IPS-11a (cell line): Measurements from ENCODE around the gene SPPL3.
"Not testable (repeated sequence)": the region's sequence is repeated elsewhere in the genome, so short reads cannot be mapped to it uniquely, and the experiment has no call there.

ENCODE experiments used
- H3K4me3 ChIP-seq: one replicate; pipeline ENCODE4 v1.5.1; 2013; ENCODE audit warnings: low read depth, low read length, control low read depth

The SPPL3 gene

DNA sequence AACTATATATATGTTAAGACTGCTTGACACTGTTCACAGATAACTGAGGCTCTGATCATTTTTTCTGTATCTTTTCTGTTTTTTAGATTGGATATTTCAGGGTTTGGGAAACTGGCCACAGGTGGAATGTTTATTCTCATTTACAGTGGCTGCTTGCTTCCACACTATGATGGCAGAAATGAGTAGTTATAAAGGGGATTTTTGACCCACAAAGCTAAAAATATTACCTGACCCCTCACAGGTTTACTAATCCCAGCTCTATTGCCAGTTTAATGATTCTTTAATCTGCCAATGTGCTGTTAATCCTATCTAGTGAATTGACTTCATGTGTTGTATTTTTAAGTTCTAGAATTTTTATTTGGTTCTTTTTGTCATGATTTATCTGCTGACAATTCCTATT lies 148.9 kb downstream of the SPPL3 start:
- H3K4me3 ChIP-seq = no peak overlapping the region

DNA sequence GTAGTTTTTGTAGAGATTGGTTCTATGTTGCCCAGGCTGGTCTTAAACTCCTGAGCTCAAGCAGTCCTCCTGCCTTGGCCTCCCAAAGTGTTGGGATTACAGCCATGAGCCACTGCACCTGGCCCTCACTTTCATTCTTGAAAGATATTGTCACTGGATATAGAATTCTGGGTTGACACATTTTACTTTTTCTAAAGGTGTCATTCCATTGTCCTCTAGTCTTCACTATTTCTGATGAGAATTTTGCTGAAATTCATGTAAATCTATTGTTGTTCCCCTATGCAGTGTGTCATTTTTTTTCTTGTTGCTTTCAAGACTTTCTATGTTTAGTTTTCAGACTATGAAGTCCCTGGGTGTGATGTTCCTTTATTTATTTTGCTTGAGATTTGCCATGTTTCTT lies 149.4 kb downstream of the SPPL3 start:
- H3K4me3 ChIP-seq = no peak overlapping the region

DNA sequence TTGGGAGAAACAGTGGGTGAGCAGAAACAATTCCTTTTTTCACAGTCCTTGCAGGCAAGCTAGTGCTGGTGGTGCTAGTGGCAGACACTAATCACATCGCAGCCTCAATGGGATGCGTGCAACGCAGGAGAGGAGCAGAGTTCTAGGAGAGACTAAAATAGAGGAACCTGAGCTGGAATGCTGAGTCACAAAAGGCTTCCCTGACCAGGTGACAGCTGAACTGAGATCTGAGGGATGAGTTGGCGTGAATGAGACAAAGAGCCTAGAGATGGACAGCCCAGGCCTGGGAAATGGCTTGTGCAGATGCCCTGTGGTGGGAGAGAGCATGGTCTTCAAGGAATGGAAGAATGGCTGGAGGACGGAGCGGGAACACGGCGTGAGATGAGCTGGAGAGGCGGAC lies 152.8 kb downstream of the SPPL3 start:
- no peak overlapping the region for H3K4me3 ChIP-seq

DNA sequence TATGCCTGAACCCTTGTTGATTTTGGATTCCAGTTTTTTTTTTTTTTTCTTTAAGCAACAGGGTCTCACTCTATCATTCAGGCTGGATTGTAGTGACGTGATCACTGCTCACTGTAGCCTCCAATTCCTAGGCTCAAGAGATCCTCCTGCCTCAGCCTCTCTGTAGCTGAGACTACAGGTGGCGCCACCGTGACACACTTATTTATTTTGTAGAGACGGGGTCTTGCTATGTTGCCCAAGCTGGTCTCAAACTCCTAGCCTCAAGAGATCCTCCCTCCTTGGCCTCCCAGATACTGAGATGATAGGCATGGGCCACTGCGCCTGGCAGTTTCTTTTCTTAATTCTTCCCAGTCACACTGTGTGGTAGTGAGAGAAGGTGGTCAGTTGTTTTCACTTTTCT lies 153.4 kb downstream of the SPPL3 start:
- H3K4me3 ChIP-seq = no peak overlapping the region

DNA sequence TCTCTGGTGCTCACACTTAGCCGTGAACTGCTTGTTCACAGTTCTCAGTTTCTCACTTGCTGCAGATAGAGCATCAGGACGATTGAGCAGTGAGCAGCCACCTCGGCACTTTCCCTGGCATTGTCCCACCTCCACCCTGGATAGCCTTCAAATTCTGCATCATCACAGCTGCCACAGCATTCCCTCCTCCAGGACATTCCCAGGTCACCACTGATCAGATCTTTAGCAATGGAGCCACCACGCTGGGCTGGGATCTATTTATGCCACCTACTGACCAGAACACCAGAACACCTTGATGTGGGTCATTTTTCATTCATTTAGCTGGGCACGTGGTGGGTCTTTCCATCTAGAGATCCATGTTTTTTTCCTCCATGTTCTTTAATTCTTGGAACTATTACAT lies 154.9 kb downstream of the SPPL3 start:
- no peak overlapping the region for H3K4me3 ChIP-seq

DNA sequence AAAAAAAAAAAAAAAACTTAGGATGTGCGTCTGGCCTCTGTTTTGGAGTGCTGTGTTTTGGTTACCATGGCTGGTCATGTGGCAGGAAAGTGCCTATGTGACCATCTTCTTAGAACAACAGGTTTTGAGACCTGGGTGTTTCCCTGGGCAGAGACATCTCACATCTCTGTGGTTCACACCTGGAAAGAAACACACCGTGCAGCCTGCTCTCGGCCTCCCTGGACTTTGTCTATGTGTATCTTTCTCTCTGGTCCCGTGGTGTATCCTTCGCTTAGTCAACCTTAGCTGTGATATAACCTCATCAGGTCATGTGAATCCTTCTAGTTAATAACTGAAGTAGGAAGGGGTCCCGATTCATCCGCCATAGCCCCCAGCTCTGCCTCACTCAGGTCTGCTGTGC lies 155.9 kb downstream of the SPPL3 start:
- no peak overlapping the region for H3K4me3 ChIP-seq

DNA sequence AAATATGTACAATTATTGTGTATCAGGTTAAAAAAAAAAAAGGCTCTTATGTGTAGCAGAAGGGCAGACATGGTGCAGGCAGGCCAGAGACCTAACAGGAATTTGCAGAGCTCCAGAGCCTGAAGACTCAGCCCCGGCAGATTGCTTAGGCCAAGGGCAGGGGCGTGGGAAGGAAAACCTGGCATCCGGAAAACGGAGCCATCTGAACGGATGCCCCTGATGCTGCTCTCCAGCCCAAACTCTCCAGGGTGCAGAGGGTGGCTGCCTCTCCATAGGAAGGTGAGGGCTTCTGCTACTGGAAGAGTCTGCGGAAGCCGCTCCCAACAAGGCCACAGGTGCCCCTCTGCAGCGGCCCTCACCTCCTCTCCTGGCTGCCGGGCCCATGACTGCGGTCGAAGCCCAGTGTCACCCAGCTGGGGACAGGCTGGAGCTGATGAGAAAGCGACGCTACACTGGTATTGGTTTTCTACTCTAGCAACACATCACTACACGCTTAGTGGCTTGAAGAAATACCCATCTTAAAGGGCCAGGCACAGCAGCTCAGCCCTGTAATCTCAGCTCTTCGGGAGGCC lies 159.2 kb downstream of the SPPL3 start:
- H3K4me3 ChIP-seq = no peak overlapping the region

DNA sequence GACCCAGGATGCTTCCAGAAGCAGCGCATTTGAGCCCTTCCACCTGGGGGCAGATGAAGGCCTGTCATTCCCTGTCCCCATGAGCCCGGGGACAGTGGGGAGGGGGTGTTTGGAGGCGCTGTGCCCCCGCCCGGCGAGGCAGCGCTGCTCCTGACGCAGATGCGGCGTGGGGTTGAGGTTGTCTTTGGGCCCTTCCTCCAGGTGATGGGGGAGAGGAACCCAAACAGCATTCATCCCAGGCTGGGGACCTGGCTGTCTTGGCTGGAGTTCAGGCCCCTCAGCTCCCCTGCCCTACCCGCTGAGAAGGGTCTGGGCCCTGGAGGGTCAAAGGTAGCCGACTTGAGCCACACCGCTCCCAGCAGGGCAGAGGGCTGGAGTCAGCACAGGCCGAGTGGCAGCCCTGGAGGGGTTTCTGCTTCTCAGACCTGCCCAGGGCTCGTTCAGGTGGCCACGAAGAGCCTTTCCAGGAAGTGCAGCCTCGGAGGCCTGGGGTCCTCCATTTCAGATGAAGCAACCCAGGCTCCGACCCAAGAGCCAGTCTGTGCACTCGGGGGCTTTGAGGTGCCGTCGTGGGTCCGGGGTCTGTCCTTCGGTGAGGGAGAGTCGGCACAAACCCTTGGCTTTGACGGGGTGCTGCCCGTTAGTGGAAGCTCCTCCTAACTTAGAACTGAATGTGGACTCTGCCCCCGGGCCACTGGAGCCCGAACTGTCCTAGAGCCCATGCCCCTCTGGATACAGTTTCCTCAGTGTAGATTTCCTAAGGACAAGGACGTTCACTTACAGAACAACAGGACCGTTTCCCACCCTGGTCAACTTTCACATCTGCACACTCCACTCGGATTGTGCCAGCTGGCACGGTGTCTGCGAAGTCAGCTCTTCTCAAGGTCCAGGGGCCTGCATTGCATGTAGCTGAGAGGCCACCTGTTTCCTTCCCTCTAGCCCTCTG lies 162.4 kb downstream of the SPPL3 start:
- H3K4me3 ChIP-seq = no peak overlapping the region

DNA sequence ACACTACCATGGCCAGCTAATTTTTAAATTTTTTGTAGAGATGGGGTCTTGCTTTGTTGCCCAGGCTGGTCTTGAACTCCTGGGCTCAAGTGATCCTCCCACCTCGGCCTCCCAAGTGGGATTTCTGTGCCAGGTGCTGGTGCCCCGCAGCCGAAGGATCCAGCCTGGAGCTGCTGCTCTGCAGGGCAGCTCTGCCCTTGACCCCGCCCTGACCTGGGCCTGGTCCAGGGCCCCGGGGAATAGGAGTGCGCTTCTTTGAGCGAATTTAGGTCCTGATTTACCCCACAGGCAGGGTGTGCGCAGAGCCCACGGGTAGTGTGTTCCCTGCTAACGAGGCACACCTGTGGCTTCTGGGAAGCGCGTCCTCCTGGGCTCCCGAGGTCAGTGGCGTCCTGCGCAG lies 163.3 kb downstream of the SPPL3 start:
- H3K4me3 ChIP-seq = no peak overlapping the region

DNA sequence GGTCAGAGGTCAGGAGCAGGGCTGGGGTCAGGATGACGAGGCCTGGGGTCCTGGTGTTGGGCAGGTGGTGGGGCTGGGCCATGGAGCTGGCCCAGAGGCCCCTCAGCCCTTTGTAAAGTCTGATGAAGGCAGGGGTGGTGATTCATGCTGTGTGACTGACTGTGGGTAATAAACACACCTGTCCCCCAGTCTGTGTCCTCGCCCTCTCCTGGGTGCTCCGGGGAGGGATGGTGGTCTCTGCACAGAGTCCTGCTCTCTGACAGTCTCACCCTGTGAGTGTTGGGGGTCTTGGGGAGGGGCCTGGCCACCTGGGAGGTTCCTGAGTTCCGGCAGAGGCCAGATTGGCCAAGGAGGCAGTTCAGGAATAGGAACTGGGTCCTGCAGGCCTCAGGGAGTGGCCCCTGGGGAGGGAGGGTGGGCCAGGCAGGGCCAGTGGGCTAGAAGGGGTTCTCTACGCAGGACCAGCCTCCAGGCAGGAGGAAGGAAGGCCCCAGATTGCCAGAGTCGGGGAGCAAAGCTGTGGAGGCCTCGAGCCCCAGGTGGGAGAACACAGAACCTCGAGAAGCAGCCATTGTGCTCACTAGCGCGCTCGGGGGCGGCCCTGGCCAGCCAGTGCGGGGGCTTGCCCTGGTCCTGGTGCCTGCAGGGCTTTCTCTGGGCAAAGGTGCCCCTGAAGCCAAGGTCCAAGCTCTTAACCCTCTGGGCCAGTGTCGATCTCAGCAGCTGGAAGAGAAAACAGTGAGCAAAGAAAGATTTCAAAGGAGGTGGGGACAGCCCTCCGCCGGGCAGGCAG lies 164.1 kb downstream of the SPPL3 start:
- no peak overlapping the region for H3K4me3 ChIP-seq

DNA sequence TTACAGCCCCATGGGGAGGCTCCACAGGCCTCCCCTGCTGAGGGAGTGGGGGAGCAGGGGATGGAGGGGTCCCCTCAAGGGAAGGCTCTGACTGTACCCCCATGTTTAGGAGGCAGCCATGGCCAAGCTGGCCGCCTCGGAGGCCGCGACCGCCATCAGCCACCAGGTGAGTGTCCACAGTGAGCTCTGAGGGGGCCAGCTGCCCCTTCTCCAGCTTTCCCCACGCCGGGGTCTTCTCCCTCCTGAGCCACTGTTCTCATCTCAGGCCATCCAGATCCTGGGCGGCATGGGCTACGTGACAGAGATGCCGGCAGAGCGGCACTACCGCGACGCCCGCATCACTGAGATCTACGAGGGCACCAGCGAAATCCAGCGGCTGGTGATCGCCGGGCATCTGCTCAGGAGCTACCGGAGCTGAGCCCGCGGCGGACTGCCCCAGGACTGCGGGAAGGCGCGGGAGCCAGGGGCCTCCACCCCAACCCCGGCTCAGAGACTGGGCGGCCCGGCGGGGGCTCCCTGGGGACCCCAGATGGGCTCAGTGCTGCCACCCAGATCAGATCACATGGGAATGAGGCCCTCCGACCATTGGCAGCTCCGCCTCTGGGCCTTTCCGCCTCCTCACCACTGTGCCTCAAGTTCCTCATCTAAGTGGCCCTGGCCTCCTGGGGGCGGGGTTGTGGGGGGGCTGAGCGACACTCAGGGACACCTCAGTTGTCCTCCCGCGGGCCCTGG lies 165.0 kb downstream of the SPPL3 start:
- H3K4me3 ChIP-seq = no peak overlapping the region

DNA sequence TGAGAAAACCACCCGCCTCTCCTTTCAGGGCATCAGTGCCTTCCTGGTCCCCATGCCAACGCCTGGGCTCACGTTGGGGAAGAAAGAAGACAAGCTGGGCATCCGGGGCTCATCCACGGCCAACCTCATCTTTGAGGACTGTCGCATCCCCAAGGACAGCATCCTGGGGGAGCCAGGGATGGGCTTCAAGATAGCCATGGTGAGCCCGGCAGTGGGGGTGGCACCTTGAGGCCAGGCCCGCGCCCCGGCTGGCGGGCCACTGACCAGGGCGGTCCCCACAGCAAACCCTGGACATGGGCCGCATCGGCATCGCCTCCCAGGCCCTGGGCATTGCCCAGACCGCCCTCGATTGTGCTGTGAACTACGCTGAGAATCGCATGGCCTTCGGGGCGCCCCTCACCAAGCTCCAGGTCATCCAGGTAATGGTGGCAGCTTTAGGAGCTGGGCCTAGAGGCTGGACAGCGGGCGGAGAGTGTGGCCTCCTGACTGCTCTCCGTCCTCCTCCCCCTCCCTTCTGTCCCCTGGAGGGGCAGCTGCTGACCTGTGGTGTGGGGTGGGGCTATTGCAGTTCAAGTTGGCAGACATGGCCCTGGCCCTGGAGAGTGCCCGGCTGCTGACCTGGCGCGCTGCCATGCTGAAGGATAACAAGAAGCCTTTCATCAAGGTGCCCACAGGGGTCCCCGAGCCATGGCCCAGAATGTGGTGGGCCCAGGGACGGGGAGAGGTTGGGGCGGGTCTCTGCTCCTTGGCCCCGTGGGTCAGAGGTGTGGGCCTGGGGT lies 165.7 kb downstream of the SPPL3 start:
- no peak overlapping the region for H3K4me3 ChIP-seq

DNA sequence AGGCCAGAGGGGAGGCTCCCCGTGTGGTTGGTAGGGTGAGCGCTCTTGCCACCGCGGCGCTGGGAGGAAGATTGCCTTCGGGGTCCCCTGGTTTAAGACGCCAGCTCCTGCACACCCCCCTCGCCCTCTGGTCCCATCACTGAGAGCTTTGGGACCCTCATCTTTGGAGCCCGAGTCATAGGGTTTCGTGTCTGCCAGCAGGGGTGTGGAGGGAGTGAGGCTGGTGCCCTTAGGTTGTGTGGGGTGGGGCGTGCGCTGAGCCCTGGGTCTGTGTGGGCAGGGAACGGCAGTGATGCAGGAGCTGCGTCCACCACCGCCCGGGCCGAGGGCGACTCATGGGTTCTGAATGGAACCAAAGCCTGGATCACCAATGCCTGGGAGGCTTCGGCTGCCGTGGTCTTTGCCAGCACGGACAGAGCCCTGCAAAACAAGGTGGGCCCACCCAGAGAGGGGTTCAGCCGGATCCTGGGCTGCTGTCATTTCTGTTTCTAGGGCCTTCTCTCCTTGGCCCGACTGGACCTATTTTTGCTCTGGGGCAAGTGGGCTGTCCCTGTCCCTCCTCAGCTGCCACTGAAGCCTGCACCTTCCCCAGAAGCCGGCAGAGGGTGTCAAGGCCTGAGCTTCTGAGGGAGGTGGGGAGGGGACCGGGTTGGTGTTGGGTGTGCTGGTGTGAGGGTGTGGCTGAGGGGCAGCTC lies 166.5 kb downstream of the SPPL3 start:
- no peak overlapping the region for H3K4me3 ChIP-seq

DNA sequence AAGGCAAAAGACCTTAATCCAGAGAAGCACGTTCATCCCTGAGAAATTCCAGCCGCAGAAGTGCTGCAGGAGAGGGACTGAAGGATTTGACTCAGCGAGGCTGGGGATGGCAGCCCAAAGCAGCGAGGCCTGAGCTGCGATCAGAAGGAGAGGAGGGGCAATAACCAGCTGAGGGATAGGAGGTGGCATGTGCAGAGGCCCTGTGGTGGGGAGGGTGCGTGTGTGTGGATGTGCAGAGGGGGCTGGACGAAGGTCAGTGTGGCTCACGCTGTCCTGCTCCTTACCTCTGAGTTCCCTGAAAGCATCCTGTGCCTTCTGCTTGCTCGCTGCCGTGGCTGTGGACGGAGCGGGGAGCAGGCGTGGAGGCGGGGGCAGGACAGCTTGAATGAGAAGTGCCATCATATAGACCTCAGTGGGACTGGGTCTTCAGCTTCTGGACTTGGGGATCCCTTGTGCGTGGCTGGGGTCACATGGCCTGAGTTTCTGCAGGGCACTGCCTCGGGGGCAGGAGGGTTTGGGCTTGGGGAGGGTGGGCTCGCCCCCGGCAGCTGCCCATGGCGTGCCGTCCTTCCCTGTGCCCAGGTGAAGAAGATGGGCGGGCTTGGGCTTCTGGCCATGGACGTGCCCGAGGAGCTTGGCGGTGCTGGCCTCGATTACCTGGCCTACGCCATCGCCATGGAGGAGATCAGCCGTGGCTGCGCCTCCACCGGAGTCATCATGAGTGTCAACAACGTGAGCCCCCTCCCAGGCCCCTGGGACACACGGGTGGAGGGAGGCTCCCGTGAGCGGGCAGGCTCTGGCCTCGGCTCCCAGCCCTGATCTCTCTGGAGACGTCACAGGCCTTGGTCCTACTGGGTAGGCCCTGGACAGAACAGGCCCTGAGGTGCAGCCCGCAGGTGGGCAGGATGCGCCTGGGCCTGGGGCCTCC lies 167.5 kb downstream of the SPPL3 start:
- no peak overlapping the region for H3K4me3 ChIP-seq

DNA sequence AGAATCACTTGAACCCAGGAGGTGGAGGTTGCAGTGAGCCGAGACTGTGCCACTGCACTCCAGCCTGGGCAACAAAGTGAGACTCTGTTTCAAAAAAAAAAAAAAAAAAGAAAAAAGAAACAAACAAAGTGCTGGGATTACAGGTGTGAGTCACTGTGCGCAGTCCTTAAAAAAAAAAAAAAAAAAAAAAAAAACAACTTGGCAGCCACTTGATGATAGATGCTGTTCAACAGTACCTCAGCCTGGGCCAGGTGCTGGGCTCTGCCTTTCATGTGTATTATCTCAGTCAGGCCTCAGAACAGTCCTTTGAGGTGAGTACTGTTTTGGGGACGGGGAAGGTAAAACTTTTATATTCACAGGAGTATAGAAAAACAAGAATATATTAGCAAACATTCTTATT lies 169.0 kb downstream of the SPPL3 start:
- no peak overlapping the region for H3K4me3 ChIP-seq

DNA sequence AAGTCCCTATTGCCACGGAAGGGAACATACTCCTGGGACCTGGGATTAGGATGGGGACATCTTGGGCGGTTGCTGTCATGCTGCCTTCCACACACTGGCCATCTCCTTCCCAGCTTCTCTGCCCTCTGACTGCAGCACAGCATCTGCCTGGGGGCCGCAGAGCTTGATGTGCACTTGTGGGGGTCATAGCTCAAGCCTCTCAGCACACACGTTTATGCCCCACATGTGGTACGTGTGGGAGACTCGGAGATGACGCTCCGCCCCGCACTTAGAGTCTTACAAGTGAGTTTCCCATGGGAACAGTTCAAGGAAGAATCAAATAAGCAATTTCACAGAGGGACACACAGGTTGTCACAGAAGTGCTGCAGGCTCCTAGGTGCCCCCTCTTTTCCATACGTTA lies 169.9 kb downstream of the SPPL3 start:
- no peak overlapping the region for H3K4me3 ChIP-seq

DNA sequence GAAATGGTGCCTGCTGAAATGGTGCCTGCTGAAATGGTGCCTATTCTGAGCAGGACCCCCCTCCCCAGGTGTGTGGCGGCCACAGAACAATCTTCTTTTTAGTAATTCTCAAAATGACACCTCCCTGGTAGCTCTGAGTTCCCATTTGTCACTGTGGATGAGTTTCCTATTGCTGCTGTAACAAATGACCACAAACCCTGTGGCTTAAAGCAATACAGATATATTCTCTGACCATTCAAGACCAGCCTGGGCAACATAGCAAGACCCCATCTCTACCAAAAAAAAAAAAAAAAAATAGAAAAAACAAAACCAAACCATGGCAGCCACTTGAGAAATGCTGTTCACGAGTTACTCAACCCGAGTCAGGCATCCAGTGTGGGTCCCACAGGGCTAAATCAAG lies 170.6 kb downstream of the SPPL3 start:
- H3K4me3 ChIP-seq = no peak overlapping the region

DNA sequence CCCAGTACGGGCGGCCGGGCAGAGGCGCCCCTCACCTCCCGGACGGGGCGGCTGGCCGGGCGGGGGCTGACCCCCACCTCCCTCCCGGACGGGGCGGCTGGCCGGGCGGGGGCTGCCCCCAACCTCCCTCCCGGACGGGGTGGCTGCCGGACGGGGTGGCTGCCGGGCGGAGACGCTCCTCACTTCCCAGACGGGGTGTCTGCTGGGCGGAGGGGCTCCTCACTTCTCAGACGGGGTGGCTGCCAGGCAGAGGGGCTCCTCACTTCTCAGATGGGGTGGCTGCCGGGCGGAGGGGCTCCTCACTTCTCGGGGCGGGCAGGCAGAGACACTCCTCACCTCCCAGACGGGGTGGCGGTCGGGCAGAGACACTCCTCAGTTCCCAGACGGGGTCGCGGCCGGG lies 172.0 kb downstream of the SPPL3 start:
- not testable (repeated sequence) for H3K4me3 ChIP-seq

DNA sequence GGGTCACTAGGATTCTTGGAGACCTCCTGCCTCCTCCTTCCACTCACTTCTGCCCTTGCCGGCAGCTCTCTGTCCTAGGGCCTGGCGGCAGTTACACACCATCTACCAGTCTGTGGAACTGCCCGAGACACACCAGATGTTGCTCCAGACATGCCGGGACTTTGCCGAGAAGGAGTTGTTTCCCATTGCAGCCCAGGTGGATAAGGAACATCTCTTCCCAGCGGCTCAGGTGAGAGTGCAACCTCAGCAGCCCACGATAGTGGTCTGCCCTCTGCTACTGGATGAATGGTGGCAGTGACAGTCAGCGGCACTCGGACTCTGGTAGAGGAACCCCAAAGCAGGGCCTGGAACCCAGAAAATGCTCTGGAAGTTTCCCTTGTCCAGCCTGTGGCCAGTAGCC lies 177.2 kb downstream of the SPPL3 start:
- no peak overlapping the region for H3K4me3 ChIP-seq
